CMK (cell line): Measurements from ENCODE around the gene SAMD4A.

ENCODE experiments used
- DNase-seq: peaks from one replicate; pipeline ENCODE4 v3.0.0-alpha.2; 2010; ENCODE audit warnings: low read depth

SAMD4A gene, protein sequence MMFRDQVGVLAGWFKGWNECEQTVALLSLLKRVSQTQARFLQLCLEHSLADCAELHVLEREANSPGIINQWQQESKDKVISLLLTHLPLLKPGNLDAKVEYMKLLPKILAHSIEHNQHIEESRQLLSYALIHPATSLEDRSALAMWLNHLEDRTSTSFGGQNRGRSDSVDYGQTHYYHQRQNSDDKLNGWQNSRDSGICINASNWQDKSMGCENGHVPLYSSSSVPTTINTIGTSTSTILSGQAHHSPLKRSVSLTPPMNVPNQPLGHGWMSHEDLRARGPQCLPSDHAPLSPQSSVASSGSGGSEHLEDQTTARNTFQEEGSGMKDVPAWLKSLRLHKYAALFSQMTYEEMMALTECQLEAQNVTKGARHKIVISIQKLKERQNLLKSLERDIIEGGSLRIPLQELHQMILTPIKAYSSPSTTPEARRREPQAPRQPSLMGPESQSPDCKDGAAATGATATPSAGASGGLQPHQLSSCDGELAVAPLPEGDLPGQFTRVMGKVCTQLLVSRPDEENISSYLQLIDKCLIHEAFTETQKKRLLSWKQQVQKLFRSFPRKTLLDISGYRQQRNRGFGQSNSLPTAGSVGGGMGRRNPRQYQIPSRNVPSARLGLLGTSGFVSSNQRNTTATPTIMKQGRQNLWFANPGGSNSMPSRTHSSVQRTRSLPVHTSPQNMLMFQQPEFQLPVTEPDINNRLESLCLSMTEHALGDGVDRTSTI

DNA sequence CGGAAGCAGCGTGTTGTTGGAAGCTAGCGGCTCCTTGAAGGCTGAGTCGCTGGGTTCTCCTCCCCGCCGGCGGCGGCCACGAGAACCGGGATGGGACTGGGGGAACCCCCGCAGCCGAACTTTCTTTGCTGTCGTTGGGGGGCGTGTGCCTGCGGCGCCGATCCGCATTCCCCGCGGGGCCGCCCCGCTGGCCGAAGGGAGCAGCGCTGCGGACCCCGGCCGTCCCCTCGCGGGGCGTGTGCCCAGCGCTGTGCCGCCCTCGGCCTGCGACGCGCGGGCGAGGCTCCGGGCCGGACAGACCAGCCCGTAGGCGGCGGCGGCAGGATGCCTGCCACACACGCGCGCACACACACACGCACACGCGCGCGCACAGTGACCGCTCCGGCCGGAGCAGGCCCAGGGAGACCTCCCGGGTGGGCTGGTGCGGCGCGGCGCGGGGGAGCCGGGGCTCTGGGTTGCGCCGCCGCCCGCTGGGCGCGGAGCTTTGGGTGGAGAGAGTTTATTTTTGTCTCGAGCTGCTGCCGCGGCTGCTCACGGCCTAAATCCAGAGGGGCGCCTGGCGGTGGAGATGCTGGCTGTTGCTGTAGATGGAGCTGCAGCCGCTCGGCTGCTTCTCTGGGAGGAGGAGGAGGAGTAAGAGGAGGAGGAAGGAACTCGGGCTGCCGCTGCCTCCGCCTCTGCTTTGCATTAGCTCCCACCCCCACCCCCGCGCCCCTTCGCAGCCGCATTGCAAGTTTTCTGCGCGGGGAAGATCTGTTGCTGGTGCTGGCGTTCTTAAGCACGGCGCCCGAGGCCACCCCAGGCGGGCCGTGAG is at the start of gene SAMD4A:
TSS of gene SAMD4A (plus strand) at position 719 of the 814 bp plus-strand sequence. CDS start 789 bp downstream, outside the sequence.
- DNase-seq: no peak

DNA sequence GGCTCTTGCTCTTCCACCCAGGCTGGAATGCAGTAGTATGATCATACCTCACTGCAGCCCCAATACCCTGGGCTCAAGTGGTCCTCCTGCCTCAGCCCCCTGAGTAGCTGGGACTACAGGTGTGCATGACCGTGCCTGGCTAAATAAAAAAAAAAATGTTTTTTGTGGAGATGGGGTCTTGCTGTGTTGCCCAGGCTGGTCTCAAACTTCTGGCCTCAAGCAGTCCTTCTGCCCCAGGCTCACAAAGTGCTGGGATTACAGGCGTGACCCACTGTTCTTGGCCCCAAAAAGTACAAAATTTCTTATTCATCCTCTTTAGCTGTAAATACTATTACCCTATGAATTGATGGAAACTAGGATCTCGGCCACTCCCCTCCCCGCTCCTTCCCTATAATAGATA is 42.5 kb upstream of the SAMD4A start:
- no peak for DNase-seq

DNA sequence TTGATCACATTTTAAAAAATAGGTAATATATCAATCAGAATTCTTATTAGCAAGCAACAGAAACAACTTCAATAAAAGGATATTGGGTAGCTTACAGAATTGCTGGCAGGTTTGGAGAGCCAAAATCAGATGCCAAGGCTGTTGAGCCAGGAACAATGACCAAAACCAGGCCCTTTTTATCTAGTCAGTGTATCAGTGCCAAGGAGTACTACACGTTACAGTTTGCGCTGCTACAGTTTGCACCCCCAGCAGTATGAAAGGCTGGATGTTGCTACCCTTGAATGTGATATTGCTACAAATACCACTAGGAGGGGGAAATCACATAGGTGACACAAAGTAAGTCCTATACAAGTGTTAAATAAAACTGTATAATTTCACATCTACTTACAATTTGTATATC is 38.0 kb upstream of the SAMD4A start:
- DNase-seq: no peak

DNA sequence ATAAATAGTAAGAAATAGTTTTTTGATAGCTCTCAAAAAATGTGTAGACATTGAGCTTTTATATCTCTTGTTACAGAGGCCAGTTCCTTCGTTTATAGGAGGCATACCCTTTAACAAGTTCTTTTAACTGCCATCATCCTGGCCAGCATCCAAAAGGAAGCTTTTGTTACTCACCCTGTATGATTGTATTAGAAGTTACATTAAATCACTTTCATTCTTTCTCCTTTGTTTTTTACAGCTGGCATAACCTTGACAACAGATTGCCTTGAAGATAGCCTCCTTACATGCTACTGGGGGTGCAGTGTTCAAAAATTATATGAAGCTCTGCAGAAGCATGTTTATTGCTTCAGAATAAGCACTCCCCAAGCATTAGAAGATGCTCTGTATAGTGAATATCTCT is 37.1 kb upstream of the SAMD4A start:
- DNase-seq: no peak

DNA sequence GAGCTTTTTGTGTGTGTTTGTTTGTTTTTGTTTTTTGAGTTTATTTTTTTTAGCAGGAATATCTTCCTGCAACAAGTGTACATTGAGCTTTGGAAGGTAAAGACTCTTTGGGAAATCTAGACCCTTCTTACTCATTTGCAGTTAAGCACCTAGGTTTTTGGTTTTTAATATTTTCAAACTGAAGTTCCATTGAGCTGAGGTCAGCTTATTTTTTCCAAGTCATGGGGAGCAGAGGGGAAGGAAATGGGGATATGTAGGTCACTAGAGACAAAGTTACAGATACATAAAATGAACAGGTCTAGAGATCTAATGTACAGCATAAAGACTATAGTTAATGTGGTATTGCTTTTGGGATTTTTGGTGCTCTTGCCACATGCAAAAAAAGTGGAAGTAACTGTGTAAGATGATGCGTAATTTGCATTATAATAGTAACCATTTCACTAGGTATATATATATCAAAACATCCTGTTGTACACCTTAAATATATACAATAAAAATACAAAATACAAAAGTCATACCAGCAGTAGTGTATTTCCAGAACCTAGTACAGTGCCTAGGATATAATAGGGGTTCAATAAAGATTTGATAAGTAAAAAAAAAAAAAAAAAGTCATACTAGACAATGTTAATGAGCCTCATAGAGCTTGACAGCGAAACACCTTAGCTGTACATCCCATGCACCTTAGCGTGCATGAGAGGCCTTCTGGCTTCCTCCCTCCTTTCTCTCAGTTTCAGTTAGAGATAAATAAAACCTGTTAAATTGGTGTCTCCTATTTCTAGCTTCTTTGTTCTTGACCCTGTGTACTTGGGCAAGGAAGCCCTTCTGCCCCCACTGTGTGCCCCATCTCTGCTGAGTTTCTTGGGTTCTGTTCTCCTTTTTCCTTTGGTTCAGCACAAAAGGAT is 34.6 kb upstream of the SAMD4A start:
- no peak for DNase-seq

DNA sequence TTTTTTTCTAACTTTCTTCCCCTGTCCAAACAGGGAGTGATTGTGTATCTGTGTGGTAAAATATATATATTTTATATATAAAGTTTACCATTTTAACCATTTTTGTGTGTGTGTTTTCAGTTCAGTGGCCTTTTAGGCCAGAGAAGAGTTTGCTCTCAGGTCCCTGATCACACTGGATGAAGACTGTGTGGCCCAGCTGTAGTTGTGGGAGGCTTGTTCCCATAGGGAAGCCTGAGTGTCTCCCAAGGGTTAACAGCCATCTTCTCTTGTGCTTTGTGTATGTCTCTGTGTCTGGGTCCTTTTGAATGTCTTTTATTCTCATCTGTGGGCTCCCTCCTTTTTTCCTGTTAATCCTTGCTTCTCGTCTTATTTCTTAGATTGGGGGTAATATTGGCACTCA is 33.8 kb upstream of the SAMD4A start:
- no peak for DNase-seq

DNA sequence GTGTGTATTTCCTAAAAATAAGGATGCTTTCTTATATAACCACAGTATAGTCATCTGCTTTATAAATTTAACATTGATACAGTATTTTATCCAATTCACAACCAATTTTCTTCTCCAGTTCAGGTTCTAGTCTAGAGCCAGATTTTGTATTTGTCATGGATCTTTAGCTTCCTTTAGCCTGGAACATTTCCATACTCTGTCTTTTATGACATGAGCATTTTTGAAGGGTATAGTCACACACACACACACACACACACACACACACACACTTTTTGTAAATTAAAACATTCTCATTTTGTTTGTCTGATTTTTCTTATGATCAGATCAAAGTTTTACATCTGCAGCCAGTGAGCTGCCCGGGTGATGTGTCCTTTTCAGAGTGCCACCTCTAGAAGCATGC is 31.8 kb upstream of the SAMD4A start:
- no peak for DNase-seq

DNA sequence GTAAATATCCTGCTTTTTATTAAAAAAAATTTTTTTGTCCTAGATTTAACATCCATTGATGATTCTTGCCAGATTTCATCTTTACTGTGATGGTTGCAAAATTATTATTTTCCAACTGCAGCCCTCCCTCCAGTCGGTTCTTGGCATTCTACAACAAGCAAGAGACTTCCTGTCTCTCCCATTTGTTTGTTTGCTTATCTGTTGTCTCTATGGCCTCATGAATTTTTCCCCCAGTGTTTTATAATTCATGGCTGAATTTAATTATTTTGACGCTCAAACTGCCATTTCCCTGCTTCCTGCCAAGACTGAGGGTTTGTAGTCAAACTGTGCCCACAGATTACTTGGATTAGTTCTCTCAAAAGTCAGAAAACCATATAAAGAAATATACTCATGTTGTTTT is 31.3 kb upstream of the SAMD4A start:
- no peak for DNase-seq

DNA sequence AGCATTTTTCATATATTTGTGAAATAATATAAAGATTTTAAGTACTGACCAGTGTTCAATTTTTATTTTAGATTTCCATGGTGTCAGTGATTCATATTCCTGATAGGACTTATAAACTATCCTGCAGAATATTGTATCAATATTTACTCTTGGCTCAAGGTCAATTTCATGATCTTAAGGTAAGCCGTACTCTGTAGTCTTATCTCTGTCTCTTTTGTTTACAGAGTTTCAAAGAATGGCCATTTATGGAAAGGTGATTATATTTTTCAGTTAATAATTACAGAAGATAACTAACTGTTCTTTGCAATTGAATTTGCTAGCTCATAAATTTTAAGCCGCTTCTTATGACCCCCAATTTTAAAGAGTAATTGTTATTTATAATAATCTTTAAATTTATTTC is 29.3 kb upstream of the SAMD4A start:
- no peak for DNase-seq

DNA sequence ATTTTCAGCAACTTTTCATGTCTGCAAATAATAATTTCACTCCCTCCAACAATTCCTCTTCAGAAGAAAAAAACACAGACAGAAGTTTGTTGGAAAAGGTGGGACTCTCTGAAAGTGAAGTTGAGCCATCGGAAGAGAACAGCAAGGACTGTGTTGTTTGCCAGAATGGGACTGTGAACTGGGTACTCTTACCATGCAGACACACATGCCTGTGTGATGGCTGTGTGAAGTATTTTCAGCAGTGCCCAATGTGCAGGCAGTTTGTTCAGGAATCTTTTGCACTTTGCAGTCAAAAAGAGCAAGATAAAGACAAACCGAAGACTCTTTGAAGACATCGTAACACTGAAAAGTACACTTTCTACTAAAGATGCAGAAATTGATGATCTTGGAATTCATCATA is 28.9 kb upstream of the SAMD4A start:
- no peak for DNase-seq

DNA sequence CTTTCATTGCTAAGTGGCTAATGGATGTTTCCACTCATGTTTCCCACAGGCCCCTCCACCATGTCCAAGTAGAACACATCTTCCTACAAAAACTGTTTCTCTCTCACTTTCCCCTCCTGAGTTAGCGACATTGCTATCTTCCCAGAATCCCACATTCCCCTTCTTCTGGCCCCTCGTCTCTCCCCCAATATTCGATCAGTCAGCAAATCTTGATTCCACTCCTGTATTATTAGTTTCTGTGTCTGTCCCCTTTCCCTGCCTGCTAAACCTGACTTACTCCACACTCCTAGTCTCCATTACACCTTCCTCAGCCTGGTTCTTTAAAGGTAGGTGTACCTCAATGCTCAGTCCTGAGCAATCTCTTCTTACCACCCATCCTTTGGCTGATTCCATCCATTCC is 19.3 kb upstream of the SAMD4A start:
- no peak for DNase-seq

DNA sequence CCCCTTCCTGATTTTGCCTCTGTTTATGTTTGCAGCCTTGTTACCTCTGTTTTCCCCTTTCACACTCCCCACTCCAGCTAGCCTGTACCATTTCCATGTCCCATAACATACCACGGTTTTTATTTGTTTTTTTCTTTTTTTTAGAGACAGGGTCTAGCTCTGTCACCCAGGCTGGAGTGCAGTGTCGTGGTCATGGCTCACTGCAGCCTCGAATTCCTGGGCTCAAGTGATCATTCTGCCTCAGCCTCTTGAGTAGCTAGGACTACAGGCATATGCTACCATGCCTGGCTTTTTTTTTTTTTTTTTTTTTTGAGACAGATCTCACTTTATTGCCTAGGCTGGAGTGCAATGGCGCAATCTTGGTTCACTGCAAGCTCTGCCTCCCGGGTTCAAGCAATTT is 18.4 kb upstream of the SAMD4A start:
- DNase-seq: no peak

DNA sequence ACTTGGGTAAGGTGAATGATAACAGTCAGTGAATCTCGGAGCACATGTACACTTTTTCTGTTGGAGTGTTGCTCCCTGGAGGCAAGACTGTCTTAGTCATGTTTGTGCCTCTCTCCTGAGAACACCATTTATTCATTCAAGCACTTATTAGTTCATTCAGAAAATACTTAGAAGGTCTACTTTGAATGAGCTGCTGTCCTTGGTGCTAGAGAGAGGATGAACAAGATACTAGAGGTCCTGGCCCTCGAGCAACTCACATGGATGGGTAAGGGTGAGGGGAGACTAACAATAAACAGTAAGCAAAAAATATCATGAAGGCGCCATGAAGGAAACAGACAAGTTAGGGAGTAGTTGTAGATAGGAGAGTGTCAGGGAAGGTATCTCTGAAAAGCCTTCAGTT is 17.1 kb upstream of the SAMD4A start:
- DNase-seq: no peak

DNA sequence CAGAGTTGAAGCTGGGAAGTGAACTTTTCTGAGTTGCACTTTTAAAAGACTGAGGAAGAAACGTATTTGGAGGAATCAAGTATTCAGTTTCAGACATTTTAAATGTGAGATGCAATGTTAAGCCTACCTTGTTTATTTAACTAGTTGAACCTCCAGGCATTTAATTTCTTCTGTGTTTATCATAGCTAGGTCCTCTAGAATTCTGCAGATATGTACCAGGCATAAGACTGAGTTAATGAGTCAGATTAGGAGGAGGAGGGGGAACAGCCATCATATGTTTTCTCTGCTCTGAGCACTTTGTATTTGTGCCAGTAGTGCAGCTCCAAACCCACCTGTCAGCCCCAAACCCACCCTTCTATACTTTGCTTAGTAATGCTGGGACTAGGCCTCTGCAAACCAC is 16.4 kb upstream of the SAMD4A start:
- no peak for DNase-seq

DNA sequence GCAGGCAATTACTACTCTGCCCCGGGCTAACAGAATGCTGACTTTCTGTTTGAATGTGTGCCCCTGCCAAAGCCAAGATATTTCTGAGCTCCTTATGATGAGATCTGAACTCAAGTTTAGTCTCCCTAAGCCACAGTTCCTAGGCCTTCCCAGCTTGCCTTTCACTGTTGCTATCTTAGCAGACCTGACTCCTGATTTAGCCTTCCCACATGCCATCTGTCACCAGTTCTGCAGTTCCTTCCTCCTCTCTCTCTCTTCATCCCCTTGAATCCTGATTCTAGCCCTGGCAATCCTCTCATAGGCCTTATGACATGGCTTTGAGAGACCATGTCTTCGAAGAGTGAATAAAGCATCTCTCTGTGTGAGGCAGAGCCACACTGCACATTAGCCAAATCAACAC is 12.5 kb upstream of the SAMD4A start:
- no peak for DNase-seq

DNA sequence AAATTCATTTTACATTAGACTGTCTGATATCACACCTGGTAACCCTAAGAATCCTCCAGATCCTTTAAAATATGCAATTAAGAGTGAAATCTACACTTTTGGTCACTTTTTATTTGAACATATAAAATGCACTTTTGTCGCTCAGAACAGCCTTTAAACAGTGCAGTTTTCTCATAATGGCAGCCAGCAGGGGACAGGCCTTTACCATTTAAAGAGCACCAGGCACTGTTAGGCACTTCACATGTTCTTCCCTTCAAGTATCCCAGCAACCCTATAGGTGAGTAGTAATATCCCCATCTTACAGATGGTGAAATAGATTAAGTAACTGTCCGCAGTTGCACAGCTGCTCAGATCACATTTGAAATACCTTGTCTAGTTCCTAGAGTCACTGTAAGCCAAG is 11.3 kb upstream of the SAMD4A start:
- DNase-seq: no peak

DNA sequence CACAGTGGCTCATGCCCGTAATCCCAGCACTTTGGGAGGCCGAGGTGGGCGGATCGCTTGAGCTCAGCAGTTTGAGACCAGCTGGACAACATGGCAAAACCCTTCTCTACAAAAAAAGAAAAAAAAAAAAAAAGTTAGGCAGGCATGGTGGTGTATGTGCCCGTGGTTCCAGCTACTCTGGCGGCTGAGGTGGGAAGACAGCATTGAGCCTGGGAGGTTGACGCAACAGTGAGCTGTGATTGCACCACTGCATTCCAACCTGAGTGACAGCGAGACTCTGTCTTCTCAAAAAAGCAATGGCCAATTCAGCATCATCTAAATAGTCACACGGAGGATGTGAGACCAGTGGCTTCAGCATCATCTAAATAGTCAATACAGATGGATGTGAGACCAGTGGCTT is 10.4 kb upstream of the SAMD4A start:
- DNase-seq: no peak

DNA sequence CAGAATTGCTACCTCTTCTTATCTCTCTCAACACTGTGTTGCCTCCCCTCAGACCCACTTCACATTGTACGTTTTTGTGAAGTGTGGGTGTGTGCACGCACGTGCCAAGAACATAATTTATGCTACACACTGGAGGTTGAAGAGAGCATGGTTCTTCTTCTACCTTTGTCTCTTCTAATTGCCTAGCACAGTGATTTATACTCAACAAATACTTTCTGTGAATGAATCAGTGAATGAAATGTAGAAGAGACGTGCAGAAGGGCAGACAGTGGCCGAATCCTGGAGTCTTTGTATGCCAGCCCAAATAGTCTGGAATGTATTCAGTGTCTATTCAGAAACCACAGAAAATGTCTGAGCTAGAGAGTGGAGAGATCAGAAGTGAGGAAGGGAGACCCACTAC is 4.6 kb upstream of the SAMD4A start:
- no peak for DNase-seq

DNA sequence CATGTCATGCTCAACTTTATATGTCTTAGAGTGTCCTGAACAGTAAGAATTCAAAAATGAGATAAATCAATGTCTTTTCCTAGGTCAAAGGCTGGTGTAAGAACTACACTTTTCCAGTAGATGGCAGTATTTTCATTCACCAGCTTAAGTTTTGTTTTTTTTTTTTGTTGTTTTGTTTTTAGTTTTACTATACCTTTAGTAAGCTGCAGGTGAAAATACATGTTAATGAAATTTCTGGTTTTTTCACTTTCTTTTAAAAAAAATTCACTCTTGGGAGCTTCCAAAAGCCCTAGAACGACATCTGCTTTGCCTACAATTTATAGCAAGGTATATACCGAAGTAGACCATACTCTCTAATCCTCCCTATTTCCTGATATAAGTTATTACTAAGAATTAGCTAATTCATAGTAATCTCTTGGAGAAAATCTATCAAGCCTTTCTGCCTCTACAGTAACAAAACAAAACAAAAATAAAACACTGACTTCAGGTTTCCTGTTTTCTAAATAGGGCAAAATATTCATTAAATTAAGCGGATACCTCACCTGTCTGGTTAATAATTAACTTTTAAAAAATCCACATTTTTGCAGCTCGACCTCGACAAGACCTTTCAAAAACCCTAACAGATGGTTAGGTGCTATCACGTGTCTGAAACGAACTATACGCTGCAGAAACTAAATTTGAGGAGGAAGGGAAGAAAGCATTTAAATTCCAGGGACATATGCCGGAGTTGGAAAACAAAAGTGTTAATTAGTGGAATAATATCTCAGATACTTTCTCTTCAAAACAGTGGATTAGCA is 2.7 kb upstream of the SAMD4A start:
- DNase-seq: no peak

DNA sequence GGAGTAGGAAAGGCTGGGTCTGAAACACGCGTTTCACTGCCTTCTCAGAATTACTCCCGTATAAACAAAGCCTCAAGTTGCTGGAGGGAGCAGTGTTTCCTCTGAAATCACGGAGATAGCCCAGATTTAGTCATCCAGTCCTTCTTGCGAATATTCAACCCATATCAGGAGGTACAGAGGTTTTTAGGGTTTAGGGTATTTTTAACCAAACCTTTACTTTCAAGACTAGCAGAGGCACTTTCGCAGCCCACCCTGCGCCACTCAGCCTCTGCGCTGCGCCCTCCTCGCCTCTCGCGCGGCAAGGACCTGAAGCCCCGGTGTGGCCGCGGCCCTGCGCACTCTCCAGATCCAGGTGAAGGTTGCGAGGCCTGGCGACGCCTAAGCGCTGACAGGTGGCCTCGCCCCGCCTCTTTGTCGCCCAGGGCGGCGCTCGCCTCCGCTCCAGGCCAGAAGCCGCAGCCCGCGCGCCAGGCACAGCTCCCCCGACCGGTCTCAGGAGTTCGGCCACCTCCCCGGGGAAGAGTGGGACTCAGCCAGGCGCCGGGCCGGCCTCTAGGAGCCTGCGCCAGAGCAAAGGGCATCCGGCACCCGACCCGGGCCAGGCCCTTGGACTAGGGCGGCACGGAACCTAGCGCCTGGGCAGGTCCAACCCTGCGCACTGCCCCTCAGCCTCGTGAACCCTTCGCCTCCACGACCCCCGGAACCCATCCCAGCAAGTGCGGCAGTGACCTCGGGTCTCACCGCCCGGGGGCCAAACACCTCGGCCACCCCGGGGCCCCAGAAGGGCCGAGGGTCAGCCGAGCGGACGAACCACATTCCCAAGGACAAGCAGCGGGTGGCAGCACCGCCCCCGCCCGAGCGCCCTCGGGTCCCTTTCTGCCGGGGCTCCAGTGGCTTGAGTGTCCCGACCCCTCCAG is 1.8 kb upstream of the SAMD4A start:
- no peak for DNase-seq
